ENCODE measurements around the gene MATR3. TPM values are rescaled to one million over a fixed set of nuclear protein-coding genes. Genes with fewer than 3 reads are reported as not detected.

The MATR3 gene
- total and polyA plus RNA-seq, 10 of the 15 experiments (the other 5 are each of a cell fraction or from before 2014, with no cell fraction given): 134 to 401 (median 221) TPM

DNA sequence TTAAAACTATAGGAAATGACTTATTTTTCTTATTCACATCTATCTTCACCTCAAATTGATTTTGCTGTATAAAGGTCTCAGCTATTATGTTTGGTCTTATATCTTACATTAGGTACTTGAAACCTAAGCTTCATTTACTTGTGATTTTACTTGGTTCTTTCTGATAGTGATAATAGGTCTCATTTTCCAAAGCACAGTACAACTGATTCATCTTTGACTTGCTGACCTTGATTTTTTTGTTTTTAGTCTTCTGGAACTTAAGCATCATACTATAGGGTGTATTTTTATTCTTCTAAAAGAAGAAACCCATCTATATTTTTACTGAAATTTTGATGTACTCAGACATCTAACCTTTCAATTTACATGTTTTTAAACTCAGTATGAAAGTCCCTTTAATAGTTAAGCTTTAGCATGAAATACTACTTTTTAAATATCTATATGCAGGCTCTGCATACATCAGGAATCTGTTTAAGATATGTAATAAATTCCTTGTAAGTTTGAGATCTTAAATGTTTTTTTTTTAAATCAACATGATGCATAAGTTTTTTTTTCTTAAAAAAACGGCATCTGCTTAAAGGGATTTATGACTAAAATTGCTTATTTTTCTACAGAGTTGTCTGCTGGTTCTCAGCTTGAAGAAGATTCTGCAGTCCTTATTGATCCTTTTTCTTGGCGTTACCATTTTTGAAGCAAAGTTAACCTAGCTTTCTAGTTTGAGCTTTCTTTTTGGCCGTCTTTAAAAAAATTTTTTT, 13.3 kb downstream of the MATR3 start:
- TF ChIP-seq CBX3 (IDR thresholded peaks at IDR 0.05; ENCODE audit: borderline replicate concordance, low read depth) (no peak), DPF2 (IDR thresholded peaks at IDR 0.05) (no peak), SIX5 (IDR thresholded peaks at IDR 0.05; ENCODE audit: low read depth, low read length, severe bottlenecking) (no peak), HCFC1 (IDR thresholded peaks at IDR 0.05; ENCODE audit: low read length) (no peak), MEF2B (IDR thresholded peaks at IDR 0.05; ENCODE audit: partially characterized antibody, poor library complexity, severe bottlenecking) (no peak), SMAD1 (IDR thresholded peaks at IDR 0.05; ENCODE audit: low read depth, partially characterized antibody) (no peak), EP300 (IDR thresholded peaks at IDR 0.05; ENCODE audit: borderline replicate concordance in 1 of 2, control insufficient read depth in 1 of 2, low read depth in 2 of 2, low read length in 2 of 2) (no peak), HDGF (IDR thresholded peaks at IDR 0.05) (no peak)
- TF ChIP-seq, protein P1, sequence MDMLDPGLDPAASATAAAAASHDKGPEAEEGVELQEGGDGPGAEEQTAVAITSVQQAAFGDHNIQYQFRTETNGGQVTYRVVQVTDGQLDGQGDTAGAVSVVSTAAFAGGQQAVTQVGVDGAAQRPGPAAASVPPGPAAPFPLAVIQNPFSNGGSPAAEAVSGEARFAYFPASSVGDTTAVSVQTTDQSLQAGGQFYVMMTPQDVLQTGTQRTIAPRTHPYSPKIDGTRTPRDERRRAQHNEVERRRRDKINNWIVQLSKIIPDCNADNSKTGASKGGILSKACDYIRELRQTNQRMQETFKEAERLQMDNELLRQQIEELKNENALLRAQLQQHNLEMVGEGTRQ (IDR thresholded peaks at IDR 0.05; ENCODE audit: borderline replicate concordance, low read depth, low read length): no peak
- H3K4me1 ChIP-seq (ENCODE audit: control insufficient read depth, insufficient read depth, low read length): peaks cover 20% of the 10 kb centered on the region
- WGBS (ENCODE audit: insufficient coverage, insufficient replicate concordance, low lambda C conversion rate, missing lambda C conversion rate): 52% methylated on average over 3 of the region's 3 CpGs
- DNase-seq (ENCODE audit: low read depth, low spot score): no peak
- BruUV-seq (replicated peaks): no TSS peak
- peaks cover 99% of the 10 kb centered on the region for H3K79me2 ChIP-seq (ENCODE audit: control insufficient read depth, insufficient read depth, low read length)
- ChIA-PET CTCF (interaction anchor here (0.6 to 5.4 kb wide), 5 partner anchors 10 to 306 kb away, joined by 3 to 31 read pairs (median 4); no protein-coding TSS in a partner anchor), SMC1A (ENCODE audit: uncharacterized antibody, unreplicated experiment) (interaction anchor here (0.9 to 8.0 kb wide), 8 partner anchors 11 to 84 kb away, joined by 3 to 67 read pairs (median 3); partner anchors contain the start of gene MATR3), POLR2A (interaction anchor here (0.8 to 3.5 kb wide), 3 partner anchors 13 to 24 kb away, joined by 3 to 21 read pairs (median 3); partner anchors contain the start of gene MATR3), RAD21 (ENCODE audit: unreplicated experiment) (interaction anchor here (0.6 to 1.6 kb wide), 8 partner anchors 9 to 84 kb away, joined by 3 to 5 read pairs (median 4); no protein-coding TSS in a partner anchor)
- no peaks in the 10 kb centered on the region for H3K36me3 ChIP-seq (ENCODE audit: control insufficient read depth in 2 of 2, insufficient read depth in 2 of 2, low read length in 1 of 2)
- no peak overlapping the region for H3K4me3 ChIP-seq
- H3K9me3 ChIP-seq (replicated peaks; ENCODE audit: control insufficient read depth, insufficient read depth, low read length): no peaks in the 10 kb centered on the region
- H3K27me3 ChIP-seq (replicated peaks in 1 of 2; ENCODE audit: control insufficient read depth in 2 of 2, insufficient read depth in 2 of 2, low read length in 1 of 2): no peaks in the 10 kb centered on the region
- FAIRE-seq: peak; percentile 13
- H3K9ac ChIP-seq (ENCODE audit: control insufficient read depth, insufficient read depth, low read length): no peak overlapping the region
- intact Hi-C loops (cut with micrococcal nuclease; ENCODE audit: unreplicated experiment): no loop called here
- H2AFZ ChIP-seq (ENCODE audit: control insufficient read depth, low read depth, low read length): no peak overlapping the region
- H3K27ac ChIP-seq (ENCODE audit: control insufficient read depth, insufficient read depth): no peak overlapping the region
- H4K20me1 ChIP-seq (ENCODE audit: control insufficient read depth, insufficient read depth): peaks cover 6% of the 10 kb centered on the region; the same call in 1 of the 2 replicates
- in situ Hi-C loops (cut with MboI): no loop called here
- no peak for ATAC-seq
- H3K4me2 ChIP-seq (ENCODE audit: control insufficient read depth, insufficient read depth): no peak overlapping the region
